ACHN (cell line): ENCODE data around the gene PICALM.
"Not testable (repeated sequence)": the region's sequence is repeated elsewhere in the genome, so short reads cannot be mapped to it uniquely, and the experiment has no call there.

Source experiments
- DNase-seq: peaks from one replicate; pipeline ENCODE4 v3.0.0-alpha.2; 2015
- in situ Hi-C: cut with HindIII; loops from 2 replicates; pipeline ENCODE4 v1.10.0; 2017; ENCODE audit warnings: low sequenced_read_pairs, low pct_ligation_motif_present, low pct_unique_long_range_greater_than_20kb

Gene PICALM

DNA sequence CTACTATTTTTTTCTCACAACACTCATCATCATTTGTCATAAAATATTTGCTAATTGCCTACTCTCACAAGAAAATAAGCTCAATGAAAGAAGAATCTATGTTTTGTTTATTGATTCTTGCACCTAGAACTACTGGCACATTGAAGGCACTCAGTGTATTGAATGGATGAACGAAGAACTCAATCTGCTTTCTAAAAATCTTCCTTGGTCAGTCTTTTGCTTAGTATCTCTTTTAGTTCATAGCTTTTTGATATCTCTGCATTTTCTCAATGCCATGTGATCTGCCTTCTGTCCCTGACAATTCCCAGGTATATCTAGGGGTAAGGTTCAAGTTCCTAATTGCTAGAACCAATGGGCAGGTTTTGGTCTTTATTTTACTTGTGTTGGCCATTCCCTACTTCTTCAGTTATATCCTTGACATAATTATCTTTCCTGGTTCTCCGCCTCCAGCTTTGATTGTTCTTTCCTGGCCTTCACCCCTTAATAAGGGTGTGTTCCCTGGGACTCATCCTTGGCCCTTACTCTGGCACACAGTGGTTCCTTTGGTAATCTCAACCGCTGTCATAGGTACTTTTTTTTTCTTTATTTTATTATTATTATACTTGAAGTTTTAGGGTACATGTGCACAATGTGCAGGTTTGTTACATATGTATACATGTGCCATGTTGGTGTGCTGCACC lies 117.3 kb downstream of the PICALM start:
- in situ Hi-C loops, result no loop called here
- DNase-seq, result no peak

DNA sequence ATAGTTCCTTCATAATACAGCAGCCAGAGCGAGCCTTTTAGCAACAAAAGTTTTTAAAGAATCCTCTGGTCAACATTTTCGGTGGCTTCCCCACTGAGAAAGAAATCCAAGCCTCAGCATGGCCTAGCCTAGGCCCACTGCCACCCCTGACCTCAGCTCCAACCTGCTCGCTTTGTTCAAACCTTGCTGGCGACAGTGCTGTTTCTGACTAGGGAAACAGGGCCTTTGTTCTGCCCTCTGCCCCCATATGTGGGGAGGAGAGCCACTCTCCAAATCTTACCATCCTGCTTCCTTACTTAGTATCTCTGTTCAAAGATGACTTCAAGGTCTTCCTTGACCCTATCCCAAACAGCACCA lies 117.9 kb downstream of the PICALM start:
- in situ Hi-C loops, result no loop called here
- no peak for DNase-seq

DNA sequence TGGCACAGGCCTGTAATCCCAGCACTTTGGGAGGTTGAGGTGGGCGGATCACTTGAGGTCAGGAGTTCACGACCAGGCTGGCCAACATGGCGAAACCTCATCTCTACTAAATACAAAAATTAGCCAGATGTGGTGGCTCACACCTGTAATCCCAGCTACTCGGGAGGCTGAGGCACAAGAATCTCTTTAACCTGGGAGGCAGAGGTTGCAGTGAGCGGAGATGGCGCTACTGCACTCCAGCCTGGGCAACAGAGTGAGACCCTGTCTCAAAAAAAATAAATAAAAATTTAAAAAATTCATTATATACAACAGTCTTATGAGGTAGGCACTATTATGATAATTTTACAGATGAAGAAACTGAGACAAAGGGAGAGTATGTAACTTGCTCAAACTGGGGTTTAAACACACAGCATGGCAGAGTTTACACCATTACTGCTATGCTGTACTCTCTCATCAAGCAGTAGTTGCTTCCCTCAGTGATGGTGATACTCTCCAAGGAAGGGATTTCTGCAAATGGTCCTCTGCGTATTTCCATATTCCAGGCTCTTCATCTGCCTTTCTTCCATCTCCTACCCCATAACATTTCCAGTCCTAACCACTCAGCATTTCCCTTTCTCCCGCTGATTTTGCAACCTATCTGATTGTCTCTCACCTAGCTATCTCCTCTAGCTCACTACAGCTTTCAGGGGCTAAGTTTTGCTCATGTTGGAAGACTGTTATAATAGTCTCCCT lies 118.4 kb downstream of the PICALM start:
- in situ Hi-C loops, result no loop called here
- no peak for DNase-seq

DNA sequence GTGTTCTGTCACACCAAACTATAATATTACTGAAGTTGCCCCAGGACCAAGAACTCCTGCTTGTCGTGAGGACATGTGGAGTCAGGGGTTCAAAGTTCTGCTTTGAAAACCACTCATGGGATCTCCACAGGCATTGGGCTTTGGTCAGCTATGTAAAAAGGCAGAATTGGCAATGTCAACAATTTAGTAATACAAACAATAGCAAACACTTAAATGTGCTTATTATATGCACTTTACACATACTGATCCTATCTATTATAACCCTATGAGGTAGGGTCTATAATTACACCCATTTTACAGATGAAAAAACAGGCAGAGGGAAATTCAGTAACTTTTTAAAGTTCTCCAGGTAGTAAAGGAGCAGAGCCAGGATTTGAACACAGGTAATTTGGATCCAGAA lies 119.1 kb downstream of the PICALM start:
- DNase-seq, result no peak
- in situ Hi-C loops, result no loop called here

DNA sequence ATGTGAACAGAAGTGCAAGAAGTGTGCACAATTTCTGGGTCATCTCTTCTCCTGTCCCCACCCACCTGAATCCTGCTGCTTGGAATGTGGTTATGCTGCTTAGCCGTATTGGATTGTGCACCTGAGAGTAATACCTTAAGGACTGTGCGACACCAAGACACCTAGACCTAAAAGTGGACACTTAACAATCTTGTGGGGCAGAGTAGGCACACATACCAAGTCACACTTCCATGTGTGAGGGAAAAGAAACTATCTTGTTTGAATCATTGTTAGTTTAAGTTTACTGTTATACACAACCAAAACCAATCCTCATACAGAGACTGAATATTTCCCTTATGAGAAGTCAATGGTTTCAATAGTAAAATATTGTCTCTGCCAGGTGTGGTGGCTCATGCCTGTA lies 120.0 kb downstream of the PICALM start:
- no peak for DNase-seq
- in situ Hi-C loops, result no loop called here

DNA sequence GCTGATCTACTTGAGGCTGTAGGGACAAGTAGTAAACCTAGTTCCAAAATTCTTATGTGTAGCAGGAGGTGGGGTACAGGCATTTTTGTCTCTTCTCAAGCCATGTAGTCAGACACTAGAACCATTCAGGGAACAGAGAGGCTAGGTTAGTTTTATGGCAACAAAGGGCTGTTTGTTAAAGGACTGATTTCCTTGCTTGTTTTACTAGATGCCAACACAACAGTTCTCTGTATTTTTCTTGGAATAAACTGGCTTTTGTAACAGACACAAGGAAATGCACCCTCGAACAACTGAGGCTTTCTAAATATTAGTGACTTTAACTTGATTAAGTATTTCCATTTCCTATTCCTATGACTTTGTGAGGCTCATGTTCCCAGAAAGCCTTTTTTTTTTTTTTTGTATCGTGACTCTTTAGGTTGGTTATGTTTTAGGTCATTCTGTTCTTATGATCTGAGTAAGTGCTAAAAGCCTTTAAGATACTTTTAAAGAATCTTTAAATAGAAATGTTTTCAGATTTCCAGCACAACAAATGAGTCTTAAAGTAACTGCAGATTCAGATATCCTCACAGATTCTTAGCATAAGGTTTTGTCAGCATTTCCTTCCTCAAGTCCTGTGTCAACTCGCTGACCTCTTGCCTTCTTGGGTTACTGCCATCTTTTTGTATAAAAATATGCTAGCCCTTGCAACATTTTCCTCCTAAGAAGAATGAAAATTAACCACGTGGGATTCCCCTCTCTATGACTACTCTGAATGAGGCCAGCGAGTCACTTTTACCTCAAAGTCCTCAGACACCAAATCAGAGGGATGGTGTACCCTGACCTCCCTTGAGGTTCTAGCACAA lies 121.2 kb downstream of the PICALM start:
- in situ Hi-C loops, result no loop called here
- peak; percentile 54 for DNase-seq

DNA sequence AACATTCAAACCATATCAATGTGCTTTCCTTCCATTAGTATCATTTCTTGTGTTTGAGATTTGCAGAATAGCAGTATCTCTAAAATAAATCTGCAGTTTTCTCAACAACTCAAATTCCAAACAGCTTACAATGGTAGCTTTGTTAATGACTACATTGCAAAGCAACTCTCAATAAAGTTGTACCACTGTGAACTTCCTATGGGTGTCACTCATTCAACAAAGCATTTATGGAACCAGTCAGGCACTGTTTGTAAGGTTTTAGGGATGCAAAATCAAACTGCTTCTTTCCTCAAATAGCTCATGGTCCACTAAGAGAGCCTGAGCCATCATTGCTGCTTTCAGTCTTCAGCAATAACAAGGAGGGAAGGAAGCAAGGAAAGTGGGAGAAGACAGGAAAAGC lies 122.7 kb downstream of the PICALM start:
- DNase-seq, result no peak
- in situ Hi-C loops, result no loop called here

DNA sequence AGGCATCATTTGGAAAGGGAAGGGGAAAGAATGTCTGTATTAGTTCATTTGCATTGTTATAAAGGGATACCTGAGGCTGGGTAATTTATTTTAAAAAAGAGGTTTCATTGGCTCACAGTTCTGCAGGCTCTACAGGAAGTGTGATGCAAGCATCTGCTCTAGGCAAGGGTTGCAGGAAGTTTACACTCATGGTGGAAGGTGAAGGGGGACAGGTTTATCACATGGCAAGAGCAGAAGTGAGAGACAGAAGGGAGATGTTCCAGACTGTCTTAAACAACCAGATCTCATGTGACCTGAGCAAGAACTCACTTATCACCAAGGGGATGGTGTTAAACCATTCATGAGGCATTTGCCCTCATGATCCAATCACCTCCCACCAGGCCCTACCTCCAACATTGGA lies 123.1 kb downstream of the PICALM start:
- no peak for DNase-seq
- in situ Hi-C loops, result no loop called here

DNA sequence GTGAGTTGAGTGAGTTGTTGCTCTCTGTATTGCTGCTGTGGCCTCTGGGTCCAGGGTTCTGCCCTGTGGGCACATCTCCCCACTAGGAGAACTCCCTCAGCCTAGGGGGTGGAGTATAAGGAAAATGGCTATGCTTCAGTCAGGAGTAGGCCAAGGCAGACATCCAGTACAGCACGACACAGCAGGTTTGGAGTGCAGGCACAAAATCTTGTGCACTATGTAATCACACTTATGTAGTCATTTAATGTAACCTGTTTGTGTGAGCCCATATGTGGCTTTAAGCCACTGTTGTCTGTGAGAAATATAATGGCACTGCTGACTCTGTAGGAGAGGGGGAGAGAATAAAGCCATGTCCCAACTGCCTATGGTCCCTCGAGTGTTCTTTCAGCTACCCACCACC lies 123.6 kb downstream of the PICALM start:
- no peak for DNase-seq
- in situ Hi-C loops, result no loop called here

DNA sequence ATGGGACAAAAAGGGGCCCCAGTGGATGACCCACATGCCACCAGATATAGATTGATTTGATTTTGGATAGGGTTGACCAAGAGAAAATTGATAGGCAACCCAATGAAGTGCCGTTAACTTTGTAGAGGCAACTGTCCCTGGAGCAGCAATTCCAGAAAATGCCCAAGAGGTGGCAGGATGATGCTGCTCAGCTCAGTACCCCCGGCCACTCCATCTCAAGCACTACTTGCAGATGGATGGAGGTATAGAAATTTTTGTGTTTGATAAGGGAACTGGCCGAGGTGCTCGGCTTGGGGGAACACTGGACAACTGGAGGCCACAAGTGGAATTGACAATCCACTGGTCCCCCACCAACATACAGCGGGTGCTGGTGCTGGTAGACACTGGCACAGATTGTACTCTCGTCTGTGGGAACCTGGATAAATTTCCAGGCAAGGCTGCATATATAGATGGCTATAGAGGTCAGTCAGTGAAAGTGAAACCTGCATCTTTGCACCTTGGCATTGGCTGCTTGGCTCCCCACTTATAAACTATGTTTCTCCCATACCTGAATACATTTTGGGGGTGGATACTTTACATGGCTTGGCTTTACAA lies 127.4 kb downstream of the PICALM start:
- DNase-seq, result peak; percentile 54
- in situ Hi-C loops, result no loop called here

DNA sequence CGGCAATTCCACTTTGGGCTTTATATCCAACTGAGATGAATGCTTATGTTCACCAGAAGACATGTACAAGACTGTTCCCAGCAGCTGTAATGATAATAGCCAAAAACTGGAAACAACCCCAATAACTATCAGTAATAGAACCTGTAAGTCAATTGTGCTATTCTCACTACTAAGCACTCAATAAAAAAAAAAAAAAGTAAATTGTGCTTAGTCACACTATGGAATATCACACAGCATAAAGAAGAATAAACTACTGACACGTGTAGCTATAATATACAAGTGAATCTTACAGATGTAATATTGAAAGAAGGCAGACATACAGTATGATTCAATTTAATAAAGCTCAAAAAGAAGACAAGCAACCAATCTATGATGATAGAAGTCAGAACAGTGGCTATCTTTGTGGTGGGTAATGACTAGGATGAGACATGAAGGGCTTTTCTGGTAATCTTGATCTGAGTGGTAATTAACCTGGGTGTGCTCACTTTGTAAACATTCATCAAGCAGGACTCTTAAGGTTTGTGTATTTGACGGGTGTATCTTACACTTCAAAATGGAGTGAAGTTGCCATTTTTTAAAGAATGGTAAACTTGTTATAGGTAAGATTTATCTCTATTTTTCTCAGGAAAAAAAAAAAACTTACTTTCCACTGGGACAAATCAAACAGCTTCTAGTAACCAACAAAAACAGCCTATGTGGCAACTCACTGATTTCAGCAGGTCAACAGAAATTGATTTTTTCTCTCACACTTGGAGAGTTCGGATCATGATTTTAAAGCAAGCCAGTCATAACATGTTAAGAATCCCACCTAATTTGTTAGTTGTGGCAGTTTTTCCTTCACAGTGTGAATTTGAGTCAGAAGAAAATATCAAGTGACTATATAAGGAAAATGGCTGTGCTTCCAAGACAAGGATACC lies 129.5 kb downstream of the PICALM start:
- in situ Hi-C loops, result no loop called here
- no peak for DNase-seq

DNA sequence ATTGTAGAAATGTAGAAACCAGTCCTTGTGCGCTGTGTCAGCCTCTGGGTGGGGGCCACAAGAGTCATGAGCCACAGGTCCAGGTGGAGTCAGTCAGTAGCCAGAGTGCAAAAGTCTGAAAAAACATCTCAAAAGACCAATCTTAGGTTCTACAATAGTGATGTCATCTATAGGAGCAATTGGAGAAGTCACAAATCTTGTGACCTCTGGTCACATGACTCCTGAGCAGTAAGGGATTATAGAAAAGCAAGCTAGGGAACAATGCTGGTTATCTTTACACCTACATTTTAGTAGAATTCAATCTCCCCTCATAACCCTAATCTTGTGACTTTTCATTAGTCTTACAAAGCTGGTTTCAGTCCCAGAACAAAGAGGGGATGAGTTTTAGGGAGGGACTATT lies 131.0 kb downstream of the PICALM start:
- no peak for DNase-seq
- in situ Hi-C loops, result no loop called here

DNA sequence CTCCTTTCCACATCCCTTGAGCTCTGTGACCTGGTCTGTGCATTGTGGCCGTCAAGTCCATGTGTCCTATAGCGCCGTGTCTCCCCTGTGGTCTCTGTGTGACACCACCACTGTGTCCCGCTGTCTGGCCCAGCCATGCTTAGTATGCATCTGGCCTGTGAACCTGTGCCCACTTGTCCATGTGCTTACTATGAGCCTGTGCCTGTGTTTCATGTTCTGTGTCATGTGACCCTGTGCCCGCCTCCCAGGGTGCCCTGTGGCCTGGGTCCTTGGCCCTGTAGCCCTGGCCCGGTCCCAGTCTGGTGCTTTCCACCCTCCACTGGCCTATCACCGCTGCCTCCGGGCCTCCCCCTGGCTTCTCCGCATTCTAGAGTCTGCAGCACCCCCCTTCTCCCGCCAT lies 133.1 kb downstream of the PICALM start:
- no peak for DNase-seq
- in situ Hi-C loops, result no loop called here

DNA sequence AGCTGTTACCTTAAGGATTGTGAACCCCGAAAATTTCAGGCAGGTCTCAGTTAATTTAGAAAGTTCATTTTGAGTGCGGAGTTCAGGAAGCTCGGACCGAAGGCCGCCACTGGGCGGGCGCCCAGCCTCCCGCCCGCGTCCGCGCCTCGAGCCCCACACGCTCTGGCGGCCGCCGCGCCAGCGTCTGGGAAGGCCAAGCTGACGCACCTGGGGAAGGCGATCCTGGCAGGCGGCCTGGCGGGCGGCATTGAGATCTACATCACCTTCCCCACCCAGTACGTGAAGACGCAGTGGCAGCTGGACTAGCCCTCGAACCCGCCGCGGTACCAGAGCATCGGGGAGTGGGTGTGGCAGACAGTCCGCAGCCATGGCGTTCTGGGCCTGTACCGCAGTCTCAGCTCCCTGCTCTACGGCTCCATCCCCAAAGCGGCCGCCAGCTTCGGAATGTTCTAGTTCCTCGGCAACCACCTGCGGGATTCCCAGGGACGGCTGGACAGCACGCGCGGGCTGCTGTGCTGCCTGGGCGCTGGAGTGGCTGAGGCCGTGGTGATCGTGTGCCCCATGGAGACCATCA lies 134.2 kb downstream of the PICALM start:
- no peak for DNase-seq
- in situ Hi-C loops, result no loop called here

DNA sequence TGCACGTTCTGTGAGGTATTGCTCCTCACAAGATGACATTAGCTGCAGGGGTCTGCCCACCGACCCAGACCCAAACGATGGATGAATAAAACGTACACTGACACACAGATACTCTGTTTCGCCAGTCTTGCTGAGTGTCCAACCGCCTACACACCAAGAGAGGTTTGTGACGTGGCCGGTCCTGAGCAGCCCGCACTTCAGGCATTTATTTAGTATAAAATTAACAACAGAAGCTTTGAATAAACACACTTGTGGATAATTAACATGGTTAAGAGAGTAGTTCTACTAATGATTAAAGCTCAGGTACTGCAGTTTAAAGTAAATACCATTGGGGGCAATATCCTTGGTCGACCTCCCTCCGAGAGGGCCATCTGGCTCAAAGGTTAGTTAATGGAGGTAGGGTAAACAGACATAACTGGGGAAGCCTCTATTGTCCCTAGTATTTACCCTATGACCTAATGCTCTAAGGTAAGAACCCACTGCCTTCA lies 138.0 kb downstream of the PICALM start:
- in situ Hi-C loops, result no loop called here
- DNase-seq, result no peak

DNA sequence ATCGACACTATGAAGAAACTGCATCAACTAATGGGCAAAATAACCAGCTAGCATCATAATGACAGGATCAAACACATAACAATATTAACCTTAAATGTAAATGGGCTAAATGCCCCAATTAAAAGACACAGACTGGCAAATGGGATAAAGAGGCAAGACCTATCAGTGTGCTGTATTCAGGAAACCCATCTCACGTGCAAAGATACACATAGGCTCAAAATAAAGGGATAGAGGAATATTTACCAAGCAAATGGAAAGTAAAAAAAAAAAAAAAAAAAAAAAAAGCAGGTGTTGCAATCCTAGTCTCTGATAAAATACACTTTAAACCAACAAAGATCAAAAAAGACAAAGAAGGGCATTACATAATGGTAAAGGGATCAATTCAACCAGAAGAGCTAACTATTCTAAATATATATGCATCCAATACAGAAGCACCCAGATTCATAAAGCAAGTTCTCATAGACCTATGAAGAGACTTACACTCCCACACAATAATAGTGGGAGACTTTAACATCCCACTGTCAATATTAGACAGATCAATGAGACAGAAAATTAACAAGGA lies 142.2 kb downstream of the PICALM start:
- DNase-seq, in situ Hi-C loops: not testable (repeated sequence)

DNA sequence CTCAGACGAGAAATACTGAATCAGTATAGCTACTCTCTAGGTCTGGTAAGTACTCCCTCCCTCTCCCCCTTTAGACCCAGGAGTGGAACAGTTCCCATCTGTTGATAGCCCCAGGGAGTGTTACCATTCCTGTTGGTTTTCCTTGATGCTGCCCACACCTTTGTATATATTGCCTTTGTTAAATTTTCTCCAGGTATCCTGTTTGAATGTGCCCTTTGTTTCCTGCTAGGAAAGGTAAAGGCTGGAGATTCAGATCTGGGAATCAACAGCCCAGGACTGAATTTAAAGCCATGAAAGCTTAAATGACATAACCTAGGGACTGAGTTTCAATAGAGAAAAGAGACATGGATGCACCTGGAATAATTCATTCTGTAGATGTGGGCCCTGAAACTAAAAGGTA lies 145.4 kb downstream of the PICALM start:
- DNase-seq, result no peak
- in situ Hi-C loops, result no loop called here

DNA sequence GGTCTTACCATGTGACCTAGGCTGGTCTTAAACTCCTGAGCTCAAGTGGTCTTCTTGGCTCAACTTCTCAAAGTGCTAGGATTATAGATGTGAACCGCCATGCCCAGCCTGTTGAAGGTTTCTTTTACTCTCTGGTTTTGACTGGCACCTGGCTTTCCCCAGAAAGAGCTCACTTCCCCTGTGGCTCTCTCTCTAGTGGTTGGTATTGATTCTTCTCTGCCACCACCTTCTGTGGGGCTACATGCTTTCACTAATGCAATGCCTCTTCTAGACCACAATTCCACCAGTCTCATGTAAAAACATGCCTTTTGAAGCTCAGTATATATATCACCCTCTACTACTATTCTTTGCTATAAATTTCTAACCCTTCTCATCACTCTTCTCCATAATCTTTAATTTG lies 146.5 kb downstream of the PICALM start:
- in situ Hi-C loops, result no loop called here
- no peak for DNase-seq
